ENCODE results near the gene ST3GAL2.

The ST3GAL2 gene

GRCh38 chr16:70429888-70430666 lies 8.8 kb downstream of the ST3GAL2 start:
- no peak for DNase-seq (ENCODE audit: low read depth in 1 of 2, low spot score in 1 of 2)
- in situ Hi-C loops (cut with HindIII; ENCODE audit: low pct_unique_long_range_greater_than_20kb, low sequenced_read_pairs), result no loop called here
- no peak for TF ChIP-seq JUND (IDR thresholded peaks at IDR 0.05; ENCODE audit: low read depth)

DNA sequence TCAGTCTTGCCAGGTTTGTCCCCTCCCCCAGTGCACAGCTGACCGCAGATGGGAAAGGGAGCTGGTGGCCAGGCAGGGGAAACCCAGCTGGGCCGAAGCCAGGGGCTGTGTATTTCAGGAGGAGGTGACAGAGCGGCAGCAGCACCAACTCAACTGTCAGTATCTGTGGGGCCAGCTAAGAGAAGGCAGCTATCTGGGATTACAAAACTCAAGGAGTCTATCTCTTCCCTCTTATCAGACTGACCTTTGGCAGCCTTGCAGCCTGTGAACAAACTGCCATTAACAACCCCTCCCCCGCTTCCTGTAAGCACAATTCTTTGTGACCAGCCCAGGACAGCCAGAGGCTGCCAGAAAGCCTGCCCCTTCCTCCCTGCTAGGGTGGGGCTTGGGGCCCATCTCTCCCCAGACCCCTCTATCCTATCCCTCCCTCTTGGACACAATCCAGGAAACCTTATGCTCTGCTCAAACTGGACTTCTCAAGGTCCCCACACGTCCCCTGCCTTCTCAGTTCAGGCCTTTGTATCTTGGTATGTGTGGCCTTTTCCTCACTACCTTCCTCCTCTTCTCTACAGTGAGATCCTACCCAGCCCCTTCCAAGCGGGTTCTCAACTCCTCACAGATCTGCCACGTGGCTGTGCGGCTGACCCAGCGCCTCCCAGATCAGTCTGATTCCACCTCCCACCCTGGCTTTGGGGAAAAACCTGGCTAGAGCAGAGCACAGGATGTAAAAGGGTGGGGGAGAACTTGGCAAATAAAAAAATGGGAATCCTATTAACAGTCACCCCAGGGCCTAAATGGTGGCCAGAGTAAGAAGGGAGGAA lies 10.5 kb downstream of the ST3GAL2 start:
- no peak for TF ChIP-seq JUND (IDR thresholded peaks at IDR 0.05; ENCODE audit: low read depth)
- in situ Hi-C loops (cut with HindIII; ENCODE audit: low pct_unique_long_range_greater_than_20kb, low sequenced_read_pairs), result no loop called here
- DNase-seq (ENCODE audit: low read depth in 1 of 2, low spot score in 1 of 2), result peak in 1 of 2 experiments; percentile 63

- no peak for TF ChIP-seq JUND (IDR thresholded peaks at IDR 0.05; ENCODE audit: low read depth)
- no peak for DNase-seq (ENCODE audit: low read depth in 1 of 2, low spot score in 1 of 2)
- in situ Hi-C loops (cut with HindIII; ENCODE audit: low pct_unique_long_range_greater_than_20kb, low sequenced_read_pairs), result no loop called here
Observed at GRCh38 chr16:70427786-70428177, 11.1 kb downstream of the ST3GAL2 start.

- in situ Hi-C loops (cut with HindIII; ENCODE audit: low pct_unique_long_range_greater_than_20kb, low sequenced_read_pairs), result no loop called here
- TF ChIP-seq JUND (IDR thresholded peaks at IDR 0.05; ENCODE audit: low read depth), result no peak
Observed at GRCh38 chr16:70422543-70422942, 16.4 kb downstream of the ST3GAL2 start.

DNA sequence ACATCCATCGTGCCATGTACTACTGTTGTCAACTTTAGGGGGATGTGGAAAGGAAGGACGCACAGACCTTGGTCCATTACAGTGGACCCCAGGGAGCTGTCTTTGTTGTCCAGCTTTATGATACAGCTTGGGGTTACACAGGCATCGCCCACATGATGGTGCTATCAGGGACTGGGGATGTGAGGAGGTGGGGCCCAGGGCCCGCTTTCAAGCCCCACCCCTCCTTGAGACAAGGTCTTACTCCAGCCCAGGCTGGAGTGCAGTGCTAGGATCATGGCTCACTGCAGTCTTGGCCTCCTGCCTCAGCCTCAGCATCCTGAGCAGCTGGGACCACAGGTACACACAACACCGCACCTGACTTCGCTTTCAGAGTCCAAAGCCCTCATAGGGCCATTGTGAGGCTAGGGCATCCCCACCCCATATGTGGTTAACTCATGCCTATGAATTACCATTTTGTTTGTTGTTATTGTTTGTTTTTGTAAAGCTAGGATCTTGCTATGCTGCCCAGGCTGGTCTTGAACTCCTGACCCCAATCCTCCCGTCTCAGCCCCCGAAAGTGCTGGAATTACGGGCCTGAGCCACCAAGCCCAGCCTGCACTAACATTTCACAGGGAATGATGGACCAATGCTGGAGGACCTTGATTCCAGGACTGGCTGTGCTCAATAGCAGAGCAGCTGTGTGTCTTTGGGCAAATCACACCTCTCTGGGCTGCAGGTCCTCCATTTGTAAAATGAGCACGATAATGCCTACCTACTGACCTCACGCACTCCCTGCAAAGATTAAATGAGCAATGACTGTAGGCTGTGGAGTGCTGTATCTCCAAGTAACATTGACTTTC lies 17.2 kb downstream of the ST3GAL2 start:
- in situ Hi-C loops (cut with HindIII; ENCODE audit: low pct_unique_long_range_greater_than_20kb, low sequenced_read_pairs), result no loop called here
- no peak for TF ChIP-seq JUND (IDR thresholded peaks at IDR 0.05; ENCODE audit: low read depth)
- no peak for DNase-seq (ENCODE audit: low read depth in 1 of 2, low spot score in 1 of 2)

More at GRCh38 chr16:70422543-70422942, 16.4 kb downstream of the ST3GAL2 start:
- no peak for DNase-seq (ENCODE audit: low read depth in 1 of 2, low spot score in 1 of 2)

GRCh38 chr16:70421014-70421413 lies 17.9 kb downstream of the ST3GAL2 start:
- no peak for DNase-seq (ENCODE audit: low read depth in 1 of 2, low spot score in 1 of 2)
- no peak for TF ChIP-seq JUND (IDR thresholded peaks at IDR 0.05; ENCODE audit: low read depth)
- in situ Hi-C loops (cut with HindIII; ENCODE audit: low pct_unique_long_range_greater_than_20kb, low sequenced_read_pairs), result no loop called here

DNA sequence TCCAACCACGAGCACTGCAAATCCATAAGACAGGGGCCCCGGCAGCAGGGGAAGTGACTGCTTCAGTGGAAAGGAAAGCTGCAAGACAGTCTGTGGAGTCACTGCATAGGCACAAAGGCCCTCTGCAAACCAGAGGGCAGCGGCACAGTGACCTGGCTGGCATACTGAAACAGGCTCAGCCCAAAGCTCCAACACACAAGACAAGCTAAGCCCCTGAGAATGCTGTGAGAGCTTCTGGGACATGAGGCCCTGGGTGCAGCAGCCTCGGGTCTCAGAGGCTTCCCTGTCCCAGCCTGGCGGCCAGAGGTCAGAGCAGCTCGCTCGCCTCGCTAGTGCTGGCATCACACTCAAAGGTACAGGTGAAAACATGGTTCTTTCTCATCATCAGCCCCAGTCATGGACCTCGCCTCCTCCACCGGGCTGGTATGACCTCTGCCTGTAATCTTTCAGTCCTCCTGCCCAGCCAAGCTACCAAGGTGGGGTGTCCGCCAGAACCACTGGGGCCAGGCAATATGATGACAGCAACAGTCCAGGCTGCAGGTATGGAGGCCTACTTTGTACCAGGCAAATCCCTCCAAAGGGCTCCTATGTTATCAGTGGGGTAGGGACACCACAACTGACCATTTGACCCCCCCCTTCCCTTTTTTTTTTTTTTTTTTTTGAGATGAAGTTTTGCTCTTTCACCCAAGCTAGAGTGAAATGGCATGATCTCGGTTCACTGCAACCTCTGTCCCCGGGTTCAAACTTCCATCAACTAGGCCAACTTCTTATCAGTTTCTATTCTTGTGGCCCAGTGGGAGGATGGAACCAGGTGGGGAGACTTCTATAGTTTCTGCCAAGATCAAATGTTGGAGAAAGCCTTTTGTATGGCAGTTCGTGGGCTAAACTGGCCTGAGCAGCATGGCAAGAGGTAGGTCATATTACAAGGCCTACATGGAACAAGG lies 19.2 kb downstream of the ST3GAL2 start:
- no peak for DNase-seq (ENCODE audit: low read depth in 1 of 2, low spot score in 1 of 2)
- in situ Hi-C loops (cut with HindIII; ENCODE audit: low pct_unique_long_range_greater_than_20kb, low sequenced_read_pairs), result no loop called here
- TF ChIP-seq JUND (IDR thresholded peaks at IDR 0.05; ENCODE audit: low read depth), result no peak

DNA sequence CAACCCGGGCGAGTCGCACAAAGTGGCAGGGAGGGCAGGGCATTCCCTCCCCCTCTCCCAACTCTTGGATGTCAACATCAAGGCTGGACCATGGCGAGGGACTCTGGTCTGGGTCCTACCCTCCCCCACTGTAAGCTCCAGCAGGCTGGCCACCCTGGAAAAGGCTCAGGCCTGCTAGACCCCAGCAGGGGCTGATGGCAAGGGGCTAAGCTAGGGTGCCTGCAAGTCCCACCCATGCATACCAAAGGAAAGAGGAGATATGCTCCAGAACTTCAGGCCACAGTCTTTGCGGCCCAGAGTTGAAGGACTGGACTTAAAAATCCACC lies 19.9 kb downstream of the ST3GAL2 start:
- TF ChIP-seq JUND (IDR thresholded peaks at IDR 0.05; ENCODE audit: low read depth), result no peak
- no peak for DNase-seq (ENCODE audit: low read depth in 1 of 2, low spot score in 1 of 2)
- in situ Hi-C loops (cut with HindIII; ENCODE audit: low pct_unique_long_range_greater_than_20kb, low sequenced_read_pairs), result no loop called here

GRCh38 chr16:70418274-70418992 lies 20.5 kb downstream of the ST3GAL2 start:
- no peak for DNase-seq (ENCODE audit: low read depth in 1 of 2, low spot score in 1 of 2)

GRCh38 chr16:70417661-70418060 lies 21.2 kb downstream of the ST3GAL2 start:
- in situ Hi-C loops (cut with HindIII; ENCODE audit: low pct_unique_long_range_greater_than_20kb, low sequenced_read_pairs), result no loop called here
- TF ChIP-seq JUND (IDR thresholded peaks at IDR 0.05; ENCODE audit: low read depth), result no peak
- no peak for DNase-seq (ENCODE audit: low read depth in 1 of 2, low spot score in 1 of 2)

More at GRCh38 chr16:70418274-70418992, 20.5 kb downstream of the ST3GAL2 start:
- in situ Hi-C loops (cut with HindIII; ENCODE audit: low pct_unique_long_range_greater_than_20kb, low sequenced_read_pairs), result no loop called here
- TF ChIP-seq JUND (IDR thresholded peaks at IDR 0.05; ENCODE audit: low read depth), result no peak
